SHP77 treated with DMSO at 0.1 percent for 48 hours (cell line): ENCODE results near the gene TCHHL1.

Experiments
- DNase-seq: peaks from one replicate; lab custom pipeline; 2025; lab: John Stamatoyannopoulos, UW

The TCHHL1 gene

GRCh38 chr1:152038871-152039270 is 50.0 kb downstream of the TCHHL1 start:
- no peak for DNase-seq

- DNase-seq: peak; percentile 16
These were observed 52.3 kb downstream of the TCHHL1 start, which contains the start of gene S100A11 for GRCh38 chr1:152036267-152037216. Gene S100A11, minus strand, starts transcription at chr1:152037004. Its CDS starts 89 bp downstream, at chr1:152036915.

GRCh38 chr1:152035539-152036266 is 53.2 kb downstream of the TCHHL1 start:
- DNase-seq: peak; percentile 26

- DNase-seq: peak; percentile 77
These were observed 54.0 kb downstream of the TCHHL1 start for GRCh38 chr1:152034654-152035538.

GRCh38 chr1:152034324-152034653 is 54.6 kb downstream of the TCHHL1 start:
- DNase-seq: no peak
